ENCODE measurements around the gene TMEM271.

The TMEM271 gene

DNA sequence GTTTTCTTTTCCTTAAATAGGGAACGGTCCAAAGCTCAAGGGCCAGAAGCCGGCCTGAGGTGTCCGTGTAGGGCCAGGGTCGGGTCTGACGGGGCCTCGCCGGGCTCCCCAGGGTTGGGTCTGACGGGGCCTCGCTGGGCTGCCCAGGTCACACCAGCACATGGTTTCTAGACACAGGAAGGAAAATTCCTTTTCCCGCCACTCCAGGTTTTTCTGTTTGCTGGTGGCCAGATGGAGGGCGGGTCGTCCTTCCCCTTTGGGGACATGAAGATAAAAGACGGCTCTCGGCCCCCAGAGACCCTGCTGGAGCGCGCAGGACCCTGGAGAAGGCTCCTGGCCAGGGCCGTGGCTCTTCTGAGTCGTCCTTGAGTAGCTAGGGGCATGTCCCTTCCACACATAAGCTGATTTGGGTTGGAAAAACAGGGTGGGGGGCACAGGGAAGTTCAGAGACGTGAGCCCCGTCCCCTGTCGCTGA is 42.0 kb downstream of the TMEM271 start:
- DNase-seq (ENCODE audit: low read depth), result no peak

DNA sequence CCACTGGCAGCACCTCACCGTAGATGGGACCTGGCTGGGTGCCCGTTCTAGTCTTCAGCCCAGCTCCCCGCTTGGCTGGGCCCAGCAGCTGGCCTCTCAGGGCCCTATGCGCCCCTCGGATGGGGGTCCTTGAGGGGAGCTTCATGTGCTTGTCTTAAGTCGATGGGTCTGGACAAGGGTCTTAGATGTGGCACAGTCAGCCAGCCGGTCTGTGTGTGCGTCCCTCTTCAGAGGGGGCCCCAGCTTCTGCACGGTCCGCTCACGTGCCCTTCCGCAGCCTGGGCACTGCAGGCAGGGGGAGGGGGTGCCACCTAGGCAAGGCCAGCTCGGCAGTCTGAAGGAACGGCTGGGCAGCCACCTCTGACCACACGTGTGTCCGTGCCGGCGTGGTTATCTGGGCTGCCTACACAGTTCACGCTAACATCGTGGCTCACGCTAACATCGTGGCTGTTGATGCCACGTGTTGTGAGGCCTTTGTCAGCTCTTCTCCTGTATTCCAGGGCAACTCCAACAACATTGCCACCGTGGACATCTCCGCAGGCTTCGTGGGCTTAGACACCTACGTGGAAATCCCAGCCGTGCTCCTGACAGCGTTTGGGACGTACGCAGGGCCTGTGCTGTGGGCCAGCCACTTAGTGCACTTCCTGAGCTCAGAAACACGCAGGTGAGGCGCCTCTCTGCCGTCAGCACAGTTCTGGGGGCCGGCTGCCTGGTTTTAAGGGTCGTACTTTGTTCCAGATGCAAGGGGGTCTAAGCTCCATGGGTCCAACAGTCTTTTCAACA is 42.6 kb downstream of the TMEM271 start:
- no peak for DNase-seq (ENCODE audit: low read depth)

DNA sequence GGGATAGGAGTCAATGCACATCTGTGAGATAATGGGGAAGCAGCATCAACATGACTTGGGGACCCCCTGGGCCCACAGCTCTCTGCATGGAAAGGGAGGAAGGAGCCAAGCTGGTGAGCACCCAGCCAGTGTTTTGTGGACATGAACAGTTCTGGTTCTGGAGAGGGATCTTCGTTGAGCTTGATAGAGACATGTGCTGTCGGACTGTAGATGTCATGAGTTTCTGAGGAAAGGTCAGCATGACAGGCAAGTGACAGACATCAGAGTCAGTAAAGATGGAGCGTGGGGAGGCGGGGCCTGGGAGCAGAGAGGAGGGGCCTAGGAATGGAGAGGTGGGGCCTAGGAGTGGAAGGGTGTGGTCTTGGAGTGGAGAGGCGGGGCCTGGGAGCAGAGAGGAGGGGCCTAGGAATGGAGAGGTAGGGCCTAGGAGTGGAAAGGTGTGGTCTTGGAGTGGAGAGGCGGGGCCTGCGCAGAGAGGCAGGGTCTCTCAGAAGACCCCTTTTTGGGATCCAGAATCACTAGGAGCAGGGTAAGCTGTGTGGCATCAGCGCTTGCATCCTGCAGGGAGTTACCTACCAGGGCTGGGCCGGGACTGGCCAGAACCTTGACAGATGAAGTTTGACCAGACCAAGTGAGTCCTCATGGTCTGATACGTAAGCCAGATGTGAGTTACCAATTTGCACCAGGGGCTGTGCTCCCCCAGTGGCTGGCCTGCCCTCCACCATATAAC is 43.3 kb downstream of the TMEM271 start:
- DNase-seq (ENCODE audit: low read depth), result no peak

DNA sequence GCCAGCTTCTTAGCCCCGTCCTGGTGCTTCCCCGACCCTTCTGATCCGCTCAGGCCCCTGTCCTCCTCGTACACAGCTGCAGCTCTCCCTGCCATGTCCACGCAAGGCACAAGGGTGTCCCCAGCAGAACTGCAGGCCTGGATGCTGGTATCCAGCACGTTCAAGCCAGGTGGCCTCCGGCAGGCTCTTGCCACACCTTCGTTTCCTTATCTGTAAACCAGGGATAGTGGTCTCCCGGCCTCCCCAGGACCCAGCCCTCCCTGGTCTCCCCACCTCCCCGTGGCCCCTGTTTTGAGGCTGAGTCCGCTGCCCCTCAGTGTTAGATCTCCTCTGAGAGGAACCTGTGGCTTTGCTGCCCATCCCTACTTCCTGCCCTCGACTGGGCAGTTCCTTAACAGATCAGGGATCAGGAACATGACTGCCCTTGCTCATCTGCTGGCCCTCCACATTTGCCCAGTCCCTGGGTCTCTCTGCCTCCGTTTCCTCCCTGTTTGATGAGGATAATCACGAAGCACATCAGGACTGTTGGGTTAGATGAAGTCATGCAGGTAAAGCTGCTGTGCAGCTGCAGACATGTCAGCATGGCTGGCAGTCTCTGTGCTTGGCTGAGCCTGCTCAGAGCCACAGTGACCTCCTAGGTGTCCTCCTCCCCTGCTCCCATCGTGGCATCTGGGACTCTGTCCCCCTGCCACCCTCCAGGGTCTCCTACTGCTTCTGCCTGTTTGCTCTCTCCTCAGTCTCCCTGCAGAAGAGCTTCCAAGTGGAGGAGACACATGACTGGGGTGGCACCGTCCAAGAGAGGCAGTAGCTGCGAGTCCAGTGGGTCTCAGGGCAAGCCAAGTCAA is 44.2 kb downstream of the TMEM271 start:
- DNase-seq (ENCODE audit: low read depth), result no peak

DNA sequence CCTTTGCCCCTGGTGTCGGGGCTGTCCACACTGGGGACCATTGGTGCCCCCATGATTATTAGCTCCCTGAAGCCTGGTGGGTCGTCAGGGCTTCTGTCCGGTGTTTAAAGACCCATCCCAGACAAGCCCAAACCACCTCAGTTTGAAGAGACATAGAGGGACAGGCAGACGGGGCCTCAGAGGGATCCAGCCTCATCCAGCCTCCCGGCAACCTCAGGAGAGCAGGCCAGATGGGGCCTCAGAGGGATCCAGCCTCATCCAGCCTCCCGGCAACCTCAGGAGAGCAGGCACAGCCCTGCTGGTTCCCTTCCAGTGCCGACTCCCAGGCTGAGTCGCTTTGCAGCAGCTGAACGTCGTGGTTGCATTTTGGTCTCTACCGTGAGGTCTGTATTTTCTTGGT is 45.0 kb downstream of the TMEM271 start:
- no peak for DNase-seq (ENCODE audit: low read depth)

DNA sequence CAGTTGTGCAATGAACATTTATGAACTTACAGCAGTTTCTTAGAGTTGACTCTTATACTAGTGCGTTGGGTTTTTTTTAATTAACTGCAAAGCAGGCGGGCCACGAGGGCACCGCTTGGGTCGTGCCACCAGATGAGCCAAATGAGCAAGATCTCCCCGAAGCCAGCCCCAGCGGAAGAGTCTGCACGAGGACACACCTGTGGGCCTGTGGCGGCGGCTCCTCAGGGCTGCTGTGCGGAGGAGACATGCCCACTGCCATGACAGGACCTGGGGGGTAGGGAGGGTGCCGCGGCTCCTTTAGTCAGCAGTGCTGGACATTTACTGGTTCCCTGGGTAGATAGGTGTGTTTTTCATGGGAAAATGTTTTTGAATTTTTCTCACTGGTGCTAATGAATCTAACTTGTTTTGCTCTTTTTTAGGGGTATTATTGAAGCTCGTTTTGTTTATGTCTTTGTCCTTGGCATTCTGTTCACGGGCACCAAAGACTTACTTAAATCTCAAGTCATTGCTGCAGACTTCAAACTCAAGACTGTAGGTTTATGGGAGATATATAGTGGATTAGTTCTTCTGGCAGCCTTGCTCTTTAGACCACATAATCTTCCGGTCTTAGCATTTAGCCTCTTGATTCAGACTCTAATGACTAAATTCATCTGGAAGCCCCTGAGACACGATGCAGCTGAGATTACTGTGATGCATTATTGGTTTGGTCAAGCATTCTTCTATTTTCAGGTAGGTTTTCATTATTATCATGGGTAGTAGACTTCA is 45.9 kb downstream of the TMEM271 start:
- DNase-seq (ENCODE audit: low read depth), result no peak

DNA sequence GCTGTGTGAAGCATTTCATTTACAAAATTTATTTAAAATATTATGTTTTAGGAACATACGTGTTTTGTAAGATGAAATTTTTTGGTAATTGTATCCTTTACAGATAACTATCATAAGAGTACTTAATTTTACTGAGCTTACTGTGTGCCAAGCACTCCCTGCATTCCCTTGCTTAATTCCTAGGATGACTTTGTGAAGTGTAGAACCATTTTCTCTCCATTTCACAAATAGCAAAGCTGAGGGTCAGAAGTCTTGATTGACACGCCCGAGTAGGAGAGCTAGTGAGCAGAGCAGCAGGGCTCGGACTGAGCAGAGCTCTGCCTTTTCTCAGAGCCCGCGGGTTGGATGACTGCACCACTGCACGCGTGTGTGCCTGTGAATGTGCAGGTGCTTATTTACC is 46.5 kb downstream of the TMEM271 start:
- no peak for DNase-seq (ENCODE audit: low read depth)

DNA sequence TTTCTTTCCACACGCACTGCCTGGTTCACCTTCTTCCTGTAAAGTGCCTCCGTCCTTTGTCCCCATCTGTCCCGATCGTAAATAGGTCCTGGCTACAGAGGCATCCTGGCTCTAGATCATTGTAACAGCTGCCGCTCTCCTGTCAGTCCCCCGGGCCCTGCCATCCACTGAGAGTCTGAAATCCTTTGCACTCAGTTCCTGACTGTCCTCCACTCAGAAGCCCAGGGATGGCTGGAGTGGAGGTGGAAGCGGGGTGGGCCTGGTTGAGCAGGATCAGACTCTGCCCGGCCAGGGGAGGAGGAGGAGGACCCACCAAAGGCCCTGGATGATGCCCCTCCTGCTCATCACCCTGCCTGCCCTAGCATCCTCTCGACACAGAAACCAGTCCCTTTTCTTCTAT is 47.3 kb downstream of the TMEM271 start:
- DNase-seq (ENCODE audit: low read depth), result no peak

DNA sequence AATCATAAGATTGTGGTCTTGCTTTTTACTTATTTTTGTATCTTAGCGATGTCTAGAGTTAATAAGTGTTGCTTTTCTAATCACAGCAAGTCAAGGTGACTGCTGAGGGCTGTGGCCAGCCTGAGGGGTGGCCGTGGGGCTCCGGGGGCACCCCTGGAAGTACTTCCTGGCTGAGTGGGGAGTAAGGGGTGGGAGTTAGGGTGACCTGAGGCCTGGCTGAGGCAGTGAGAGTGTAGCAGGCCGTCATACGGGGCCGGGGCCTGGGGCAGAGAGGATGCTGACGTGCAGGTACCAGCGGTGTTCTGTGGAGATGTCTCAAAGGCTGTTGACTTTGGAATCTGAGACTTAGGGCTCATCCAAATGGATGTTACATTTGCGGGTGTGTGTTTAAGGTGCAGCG is 47.8 kb downstream of the TMEM271 start:
- DNase-seq (ENCODE audit: low read depth), result no peak

DNA sequence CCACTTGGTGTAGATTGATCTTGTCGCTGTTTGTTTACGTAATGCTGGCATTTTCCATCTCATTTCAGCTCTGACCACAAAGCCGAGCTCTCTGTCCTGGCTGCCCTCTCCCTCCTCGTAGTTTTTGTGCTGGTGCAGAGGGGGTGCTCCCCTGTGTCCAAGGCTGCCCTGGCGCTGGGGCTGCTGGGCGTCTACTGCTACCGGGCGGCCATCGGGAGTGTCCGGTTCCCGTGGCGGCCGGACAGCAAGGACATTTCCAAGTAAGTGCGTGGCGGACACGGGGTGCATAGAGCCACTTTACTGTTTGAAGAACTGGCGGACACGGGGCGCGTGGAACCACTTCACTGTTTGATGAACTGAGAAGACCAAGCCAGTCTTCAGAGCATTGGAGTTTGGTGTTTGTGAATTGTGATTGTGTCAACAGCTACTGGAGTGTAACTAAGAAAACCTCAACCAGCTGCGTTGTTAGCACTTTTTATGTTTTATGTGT is 49.1 kb downstream of the TMEM271 start:
- no peak for DNase-seq (ENCODE audit: low read depth)

DNA sequence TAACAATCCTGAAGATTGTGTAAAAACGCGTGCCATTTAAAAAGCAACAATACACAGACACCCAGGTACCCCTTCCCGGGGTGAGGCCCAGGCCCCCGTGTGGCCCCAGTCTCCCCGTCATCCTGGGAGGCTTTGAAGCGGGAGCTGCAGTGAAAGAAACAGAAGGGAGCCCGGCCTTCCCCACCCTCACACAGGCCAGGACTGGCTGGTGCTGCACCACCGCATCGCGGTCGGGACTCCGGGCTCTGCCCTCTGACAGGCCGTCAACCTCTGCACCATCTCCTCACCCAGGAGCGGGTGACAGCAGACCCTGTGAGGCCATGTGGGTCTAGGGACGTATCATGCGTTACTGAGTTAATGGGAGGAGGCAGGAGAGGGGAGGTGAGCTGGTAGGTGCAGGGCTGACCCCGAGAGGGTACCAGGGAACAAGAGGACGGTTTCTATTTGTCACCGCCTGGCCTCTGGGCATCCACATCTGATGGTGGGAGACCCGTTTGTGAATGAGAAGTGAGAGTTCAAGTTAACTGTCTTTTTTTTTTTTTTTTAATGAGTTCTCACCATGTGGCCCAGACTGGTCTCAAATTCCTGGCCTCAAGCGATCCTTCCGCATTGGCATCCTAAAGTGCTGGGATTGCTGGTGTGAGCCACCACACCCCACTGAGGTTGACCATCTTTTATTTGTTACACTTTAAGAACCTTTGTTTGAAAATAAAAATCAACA is 49.7 kb downstream of the TMEM271 start:
- DNase-seq (ENCODE audit: low read depth), result no peak

DNA sequence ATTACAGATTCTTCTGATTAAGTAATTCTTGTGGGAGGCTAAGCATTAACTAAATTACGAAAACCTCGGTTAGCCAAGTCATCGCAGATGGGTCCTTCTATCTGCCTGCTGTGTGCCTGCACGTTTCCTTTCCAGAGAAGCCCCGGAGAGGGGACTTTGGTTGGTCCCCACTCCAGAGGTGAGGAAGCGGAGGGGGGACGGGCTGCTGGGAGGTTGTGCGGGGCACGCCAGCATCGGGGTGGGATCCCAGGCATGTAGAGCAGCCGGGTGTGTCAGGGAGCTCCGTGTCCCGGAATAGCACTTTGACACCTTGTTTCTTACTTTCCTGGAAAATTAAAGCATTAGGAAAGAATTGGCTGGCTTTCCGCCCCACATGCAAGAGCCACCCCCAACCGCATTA is 50.4 kb downstream of the TMEM271 start:
- DNase-seq (ENCODE audit: low read depth), result no peak

DNA sequence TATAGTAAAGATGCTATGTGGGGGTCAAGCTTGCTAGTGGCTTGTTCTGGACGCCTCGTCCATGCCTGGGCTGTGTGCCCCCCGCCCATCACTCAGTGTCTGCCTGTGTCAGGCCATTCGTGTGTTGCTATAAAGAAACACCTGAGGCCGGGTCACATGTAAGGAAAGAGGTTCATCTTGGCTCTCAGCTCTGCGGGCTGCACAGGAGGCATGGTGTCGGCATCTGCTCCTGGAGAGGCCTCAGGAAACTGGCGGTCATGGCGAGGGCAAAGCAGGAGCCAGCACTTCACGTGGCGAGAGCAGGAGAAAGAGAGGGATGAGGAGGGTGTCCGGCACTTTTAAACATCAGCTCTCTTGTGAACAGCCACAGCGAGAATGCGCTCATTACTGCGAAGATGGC is 51.9 kb downstream of the TMEM271 start:
- DNase-seq (ENCODE audit: low read depth), result no peak

Measured in fibroblast of the conjunctiva (primary cell).